ENCODE data around the gene CRACDL.

Gene CRACDL

GRCh38 chr2:98805412-98806171, 130.4 kb downstream of the CRACDL start:
- H3K27ac ChIP-seq (ENCODE audit: low read depth in 2 of 2, low read length in 2 of 2), result no peak overlapping the region

GRCh38 chr2:98804736-98805135, 131.3 kb downstream of the CRACDL start:
- Histone ChIP-seq H3K9ac (ENCODE audit: low read depth in 1 of 2, low read length in 2 of 2) (no peak overlapping the region), H3K27ac (ENCODE audit: low read depth in 2 of 2, low read length in 2 of 2) (no peak overlapping the region), H3K4me3 (ENCODE audit: low read length in 2 of 2) (no peak overlapping the region), H3K9me3 (ENCODE audit: control insufficient read depth in 2 of 2, low read length in 2 of 2) (no peaks in the 10 kb centered on the region), H3K4me1 (ENCODE audit: control insufficient read depth in 2 of 2, insufficient read depth in 2 of 2, low read length in 2 of 2) (no peaks in the 10 kb centered on the region), H3K36me3 (ENCODE audit: control insufficient read depth in 2 of 2, insufficient read depth in 2 of 2, low read length in 2 of 2) (peaks cover 0 to 3% of the 10 kb centered on the region in 2 donors), H3K27me3 (ENCODE audit: control insufficient read depth in 2 of 2, insufficient read depth in 2 of 2, low read length in 2 of 2) (no peaks in the 10 kb centered on the region)

More at GRCh38 chr2:98805412-98806171, 130.4 kb downstream of the CRACDL start:
- no peak overlapping the region for H3K9ac ChIP-seq (ENCODE audit: low read depth in 1 of 2, low read length in 2 of 2)
- no peaks in the 10 kb centered on the region for H3K27me3 ChIP-seq (ENCODE audit: control insufficient read depth in 2 of 2, insufficient read depth in 2 of 2, low read length in 2 of 2)
- H3K4me1 ChIP-seq (ENCODE audit: control insufficient read depth in 2 of 2, insufficient read depth in 2 of 2, low read length in 2 of 2), result peaks cover 0 to 4% of the 10 kb centered on the region in 2 donors
- H3K36me3 ChIP-seq (ENCODE audit: control insufficient read depth in 2 of 2, insufficient read depth in 2 of 2, low read length in 2 of 2), result peaks cover 0 to 3% of the 10 kb centered on the region in 2 donors
- H3K9me3 ChIP-seq (ENCODE audit: control insufficient read depth in 2 of 2, low read length in 2 of 2), result no peaks in the 10 kb centered on the region
- H3K4me3 ChIP-seq (ENCODE audit: low read length in 2 of 2), result no peak overlapping the region

GRCh38 chr2:98804265-98804650, 131.8 kb downstream of the CRACDL start:
- H3K9ac ChIP-seq (ENCODE audit: low read depth in 1 of 2, low read length in 2 of 2), result no peak overlapping the region
- H3K9me3 ChIP-seq (ENCODE audit: control insufficient read depth in 2 of 2, low read length in 2 of 2), result no peaks in the 10 kb centered on the region
- H3K27ac ChIP-seq (ENCODE audit: low read depth in 2 of 2, low read length in 2 of 2), result no peak overlapping the region
- H3K27me3 ChIP-seq (ENCODE audit: control insufficient read depth in 2 of 2, insufficient read depth in 2 of 2, low read length in 2 of 2), result no peaks in the 10 kb centered on the region
- no peaks in the 10 kb centered on the region for H3K4me1 ChIP-seq (ENCODE audit: control insufficient read depth in 2 of 2, insufficient read depth in 2 of 2, low read length in 2 of 2)
- H3K36me3 ChIP-seq (ENCODE audit: control insufficient read depth in 2 of 2, insufficient read depth in 2 of 2, low read length in 2 of 2), result peaks cover 0 to 3% of the 10 kb centered on the region in 2 donors
- no peak overlapping the region for H3K4me3 ChIP-seq (ENCODE audit: low read length in 2 of 2)

GRCh38 chr2:98803405-98804264, 132.4 kb downstream of the CRACDL start:
- H3K4me3 ChIP-seq (ENCODE audit: low read length in 2 of 2), result no peak overlapping the region
- H3K9ac ChIP-seq (ENCODE audit: low read depth in 1 of 2, low read length in 2 of 2), result no peak overlapping the region
- no peak overlapping the region for H3K27ac ChIP-seq (ENCODE audit: low read depth in 2 of 2, low read length in 2 of 2)
- H3K9me3 ChIP-seq (ENCODE audit: control insufficient read depth in 2 of 2, low read length in 2 of 2), result no peaks in the 10 kb centered on the region
- H3K36me3 ChIP-seq (ENCODE audit: control insufficient read depth in 2 of 2, insufficient read depth in 2 of 2, low read length in 2 of 2), result peaks cover 0 to 3% of the 10 kb centered on the region in 2 donors
- no peaks in the 10 kb centered on the region for H3K4me1 ChIP-seq (ENCODE audit: control insufficient read depth in 2 of 2, insufficient read depth in 2 of 2, low read length in 2 of 2)
- no peaks in the 10 kb centered on the region for H3K27me3 ChIP-seq (ENCODE audit: control insufficient read depth in 2 of 2, insufficient read depth in 2 of 2, low read length in 2 of 2)

- H3K4me3 ChIP-seq (ENCODE audit: low read length in 2 of 2), result no peak overlapping the region
- no peak overlapping the region for H3K27ac ChIP-seq (ENCODE audit: low read depth in 2 of 2, low read length in 2 of 2)
- H3K4me1 ChIP-seq (ENCODE audit: control insufficient read depth in 2 of 2, insufficient read depth in 2 of 2, low read length in 2 of 2), result no peaks in the 10 kb centered on the region
- H3K9me3 ChIP-seq (ENCODE audit: control insufficient read depth in 2 of 2, low read length in 2 of 2), result no peaks in the 10 kb centered on the region
- no peak overlapping the region for H3K9ac ChIP-seq (ENCODE audit: low read depth in 1 of 2, low read length in 2 of 2)
- peaks cover 0 to 3% of the 10 kb centered on the region in 2 donors for H3K36me3 ChIP-seq (ENCODE audit: control insufficient read depth in 2 of 2, insufficient read depth in 2 of 2, low read length in 2 of 2)
- H3K27me3 ChIP-seq (ENCODE audit: control insufficient read depth in 2 of 2, insufficient read depth in 2 of 2, low read length in 2 of 2), result no peaks in the 10 kb centered on the region
These were observed 133.7 kb downstream of the CRACDL start for GRCh38 chr2:98802344-98802743.

GRCh38 chr2:98801921-98802321, 134.1 kb downstream of the CRACDL start:
- Histone ChIP-seq H3K27ac (ENCODE audit: low read depth in 2 of 2, low read length in 2 of 2) (no peak overlapping the region), H3K9me3 (ENCODE audit: control insufficient read depth in 2 of 2, low read length in 2 of 2) (no peaks in the 10 kb centered on the region), H3K4me1 (ENCODE audit: control insufficient read depth in 2 of 2, insufficient read depth in 2 of 2, low read length in 2 of 2) (no peaks in the 10 kb centered on the region), H3K4me3 (ENCODE audit: low read length in 2 of 2) (no peak overlapping the region), H3K9ac (ENCODE audit: low read depth in 1 of 2, low read length in 2 of 2) (no peak overlapping the region), H3K36me3 (ENCODE audit: control insufficient read depth in 2 of 2, insufficient read depth in 2 of 2, low read length in 2 of 2) (peaks cover 3 to 4% of the 10 kb centered on the region in 2 donors), H3K27me3 (ENCODE audit: control insufficient read depth in 2 of 2, insufficient read depth in 2 of 2, low read length in 2 of 2) (no peaks in the 10 kb centered on the region)

- Histone ChIP-seq H3K27ac (ENCODE audit: low read depth in 2 of 2, low read length in 2 of 2) (no peak overlapping the region), H3K9me3 (ENCODE audit: control insufficient read depth in 2 of 2, low read length in 2 of 2) (no peaks in the 10 kb centered on the region), H3K4me3 (ENCODE audit: low read length in 2 of 2) (no peak overlapping the region), H3K36me3 (ENCODE audit: control insufficient read depth in 2 of 2, insufficient read depth in 2 of 2, low read length in 2 of 2) (peaks cover 3 to 7% of the 10 kb centered on the region in 2 donors), H3K4me1 (ENCODE audit: control insufficient read depth in 2 of 2, insufficient read depth in 2 of 2, low read length in 2 of 2) (no peaks in the 10 kb centered on the region), H3K27me3 (ENCODE audit: control insufficient read depth in 2 of 2, insufficient read depth in 2 of 2, low read length in 2 of 2) (no peaks in the 10 kb centered on the region), H3K9ac (ENCODE audit: low read depth in 1 of 2, low read length in 2 of 2) (no peak overlapping the region)
These were observed 134.7 kb downstream of the CRACDL start for GRCh38 chr2:98801286-98801685.

GRCh38 chr2:98800330-98801064, 135.5 kb downstream of the CRACDL start:
- no peaks in the 10 kb centered on the region for H3K4me1 ChIP-seq (ENCODE audit: control insufficient read depth in 2 of 2, insufficient read depth in 2 of 2, low read length in 2 of 2)

GRCh38 chr2:98799375-98800329, 136.4 kb downstream of the CRACDL start:
- no peaks in the 10 kb centered on the region for H3K27me3 ChIP-seq (ENCODE audit: control insufficient read depth in 2 of 2, insufficient read depth in 2 of 2, low read length in 2 of 2)
- no peak overlapping the region for H3K9ac ChIP-seq (ENCODE audit: low read depth in 1 of 2, low read length in 2 of 2)
- H3K9me3 ChIP-seq (ENCODE audit: control insufficient read depth in 2 of 2, low read length in 2 of 2), result no peaks in the 10 kb centered on the region
- no peaks in the 10 kb centered on the region for H3K4me1 ChIP-seq (ENCODE audit: control insufficient read depth in 2 of 2, insufficient read depth in 2 of 2, low read length in 2 of 2)
- peaks cover 3 to 12% of the 10 kb centered on the region in 2 donors for H3K36me3 ChIP-seq (ENCODE audit: control insufficient read depth in 2 of 2, insufficient read depth in 2 of 2, low read length in 2 of 2)
- no peak overlapping the region for H3K4me3 ChIP-seq (ENCODE audit: low read length in 2 of 2)
- H3K27ac ChIP-seq (ENCODE audit: low read depth in 2 of 2, low read length in 2 of 2), result no peak overlapping the region

More at GRCh38 chr2:98800330-98801064, 135.5 kb downstream of the CRACDL start:
- no peaks in the 10 kb centered on the region for H3K27me3 ChIP-seq (ENCODE audit: control insufficient read depth in 2 of 2, insufficient read depth in 2 of 2, low read length in 2 of 2)
- no peaks in the 10 kb centered on the region for H3K9me3 ChIP-seq (ENCODE audit: control insufficient read depth in 2 of 2, low read length in 2 of 2)
- no peak overlapping the region for H3K4me3 ChIP-seq (ENCODE audit: low read length in 2 of 2)
- H3K36me3 ChIP-seq (ENCODE audit: control insufficient read depth in 2 of 2, insufficient read depth in 2 of 2, low read length in 2 of 2), result peaks cover 3 to 9% of the 10 kb centered on the region in 2 donors
- H3K9ac ChIP-seq (ENCODE audit: low read depth in 1 of 2, low read length in 2 of 2), result no peak overlapping the region
- H3K27ac ChIP-seq (ENCODE audit: low read depth in 2 of 2, low read length in 2 of 2), result no peak overlapping the region

Measured in mucosa of rectum (tissue), 2 donors.